Lower lobe of right lung (tissue), 2 donors: ENCODE results near the gene KCNJ9. TPM values are rescaled to one million over a fixed set of nuclear protein-coding genes. Genes with fewer than 3 reads are reported as not detected.

ENCODE experiments used
- ATAC-seq, 2 donors: fragments of 200-7000 bp; cut with Tn5 transposase; one replicate each; pipeline ENCODE4 v1.9.1; 2020 to 2022; ENCODE audit warnings: mild to moderate bottlenecking in 2 of 2, moderate library complexity in 2 of 2
- DNase-seq: peaks from one replicate; pipeline ENCODE4 v3.0.0-alpha.2; 2020
- H3K27ac ChIP-seq: fragments of 200-600 bp; one replicate; pipeline ENCODE4 v1.8.0; 2022
- H3K27me3 ChIP-seq: fragments of 200-600 bp; one replicate; pipeline ENCODE4 v1.8.0; 2022; ENCODE audit warnings: low read depth
- H3K36me3 ChIP-seq: fragments of 200-600 bp; one replicate; pipeline ENCODE4 v1.8.0; 2022; ENCODE audit warnings: mild to moderate bottlenecking
- H3K4me1 ChIP-seq: fragments of 200-600 bp; one replicate; pipeline ENCODE4 v1.8.0; 2022
- H3K4me3 ChIP-seq: fragments of 200-600 bp; one replicate; pipeline ENCODE4 v1.8.0; 2022; ENCODE audit warnings: mild to moderate bottlenecking
- H3K9me3 ChIP-seq: fragments of 200-600 bp; one replicate; pipeline ENCODE4 v1.8.0; 2022
- CTCF ChIP-seq: fragments of 200-600 bp; IDR thresholded peaks from one replicate; pipeline ENCODE4 v1.8.0; 2022; ENCODE audit warnings: antibody characterized with exemption, mild to moderate bottlenecking
- intact Hi-C: fragments of 100-400 bp; cut with DNase I; formaldehyde crosslinking; loops from one replicate; pipeline ENCODE4 v1.11.0; 2022
- total RNA-seq: library from RNA; stranded (reverse); fragmentation: NEBNext Ultra II Directional; extraction: Animal tissue kit (Norgen Biotek cat#: 25700); gene quantifications from one replicate; pipeline ENCODE4 v1.2.1, GENCODE V29; 2021
- donor health status: DM: no; HTN: yes; CAD: no; lungs with severe emphysema.

KCNJ9 gene
- total RNA-seq, 1 donor from 2014 or later: not detected

GRCh38 chr1:160101717-160102522 is 20.6 kb downstream of the KCNJ9 start:
- intact Hi-C loops: no loop called here
- Histone ChIP-seq H3K4me1 (peaks cover 31% of the 10 kb centered on the region), H3K27me3 (no peaks in the 10 kb centered on the region), H3K4me3 (no peak overlapping the region), H3K36me3 (no peaks in the 10 kb centered on the region), H3K27ac (peak overlapping the region; percentile 33), H3K9me3 (no peaks in the 10 kb centered on the region)
- DNase-seq (no peak), ATAC-seq (no peak)
- no peak for TF ChIP-seq CTCF

- intact Hi-C loops: no loop called here
- Histone ChIP-seq H3K27ac (no peak overlapping the region), H3K36me3 (no peaks in the 10 kb centered on the region), H3K9me3 (no peaks in the 10 kb centered on the region), H3K27me3 (no peaks in the 10 kb centered on the region), H3K4me3 (no peak overlapping the region), H3K4me1 (peaks cover 20% of the 10 kb centered on the region)
- no peak for TF ChIP-seq CTCF
- no peak for ATAC-seq
- DNase-seq: no peak
Observed at GRCh38 chr1:160103658-160104408, 22.5 kb downstream of the KCNJ9 start.

GRCh38 chr1:160104486-160104885 is 23.1 kb downstream of the KCNJ9 start:
- Histone ChIP-seq H3K4me3 (no peak overlapping the region), H3K27ac (no peak overlapping the region), H3K4me1 (peaks cover 16% of the 10 kb centered on the region), H3K27me3 (peaks cover 4% of the 10 kb centered on the region), H3K36me3 (no peaks in the 10 kb centered on the region), H3K9me3 (no peaks in the 10 kb centered on the region)
- ATAC-seq: no peak
- intact Hi-C loops: no loop called here
- no peak for TF ChIP-seq CTCF
- DNase-seq: no peak

- H3K4me1 ChIP-seq: peaks cover 12% of the 10 kb centered on the region
- no peak overlapping the region for H3K27ac ChIP-seq
- peaks cover 4% of the 10 kb centered on the region for H3K27me3 ChIP-seq
- no peak overlapping the region for H3K4me3 ChIP-seq
- intact Hi-C loops: no loop called here
- no peaks in the 10 kb centered on the region for H3K36me3 ChIP-seq
- ATAC-seq: no peak
- H3K9me3 ChIP-seq: no peaks in the 10 kb centered on the region
- DNase-seq: no peak
- TF ChIP-seq CTCF: no peak
Observed at GRCh38 chr1:160105155-160105554, 23.8 kb downstream of the KCNJ9 start.

GRCh38 chr1:160107512-160107911 is 26.2 kb downstream of the KCNJ9 start:
- ATAC-seq (no peak), DNase-seq (no peak)
- no peak for TF ChIP-seq CTCF
- H3K9me3 ChIP-seq: no peaks in the 10 kb centered on the region
- peaks cover 4% of the 10 kb centered on the region for H3K27me3 ChIP-seq
- H3K36me3 ChIP-seq: no peaks in the 10 kb centered on the region
- H3K4me1 ChIP-seq: peaks cover 7% of the 10 kb centered on the region
- H3K27ac ChIP-seq: no peak overlapping the region
- intact Hi-C loops: no loop called here
- no peak overlapping the region for H3K4me3 ChIP-seq
